Stimulated activated CD8-positive, alpha-beta memory T cell treated with anti-CD3 and anti-CD28 coated beads, Interleukin-12 subunit alpha, Interleukin-12 subunit beta, amount 100 ng/mL, for 24 hours (primary cell): ENCODE measurements around the gene PALLD.

Experiments used
- DNase-seq: peaks from one replicate; pipeline ENCODE4 v3.0.0-alpha.2; 2020; ENCODE audit errors: extremely low read depth

PALLD gene

DNA sequence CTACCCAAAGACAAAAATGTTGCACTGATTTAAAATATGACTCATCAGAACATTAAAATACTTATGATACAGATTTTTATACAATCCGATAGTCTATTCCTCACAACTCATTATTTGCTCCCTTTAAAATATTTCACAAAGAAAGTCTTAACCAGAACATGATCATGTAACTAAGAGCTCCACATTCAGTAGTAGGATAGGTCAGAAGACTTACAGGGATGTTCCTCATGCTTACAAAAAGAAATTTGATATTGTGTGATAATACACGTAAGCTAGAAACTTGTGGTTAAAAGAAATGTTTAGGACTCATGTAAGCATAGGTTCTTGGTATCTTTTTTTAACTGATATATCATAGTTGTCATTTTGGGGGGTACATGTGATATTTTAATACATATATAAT lies 235.9 kb downstream of the PALLD start:
- no peak for DNase-seq

DNA sequence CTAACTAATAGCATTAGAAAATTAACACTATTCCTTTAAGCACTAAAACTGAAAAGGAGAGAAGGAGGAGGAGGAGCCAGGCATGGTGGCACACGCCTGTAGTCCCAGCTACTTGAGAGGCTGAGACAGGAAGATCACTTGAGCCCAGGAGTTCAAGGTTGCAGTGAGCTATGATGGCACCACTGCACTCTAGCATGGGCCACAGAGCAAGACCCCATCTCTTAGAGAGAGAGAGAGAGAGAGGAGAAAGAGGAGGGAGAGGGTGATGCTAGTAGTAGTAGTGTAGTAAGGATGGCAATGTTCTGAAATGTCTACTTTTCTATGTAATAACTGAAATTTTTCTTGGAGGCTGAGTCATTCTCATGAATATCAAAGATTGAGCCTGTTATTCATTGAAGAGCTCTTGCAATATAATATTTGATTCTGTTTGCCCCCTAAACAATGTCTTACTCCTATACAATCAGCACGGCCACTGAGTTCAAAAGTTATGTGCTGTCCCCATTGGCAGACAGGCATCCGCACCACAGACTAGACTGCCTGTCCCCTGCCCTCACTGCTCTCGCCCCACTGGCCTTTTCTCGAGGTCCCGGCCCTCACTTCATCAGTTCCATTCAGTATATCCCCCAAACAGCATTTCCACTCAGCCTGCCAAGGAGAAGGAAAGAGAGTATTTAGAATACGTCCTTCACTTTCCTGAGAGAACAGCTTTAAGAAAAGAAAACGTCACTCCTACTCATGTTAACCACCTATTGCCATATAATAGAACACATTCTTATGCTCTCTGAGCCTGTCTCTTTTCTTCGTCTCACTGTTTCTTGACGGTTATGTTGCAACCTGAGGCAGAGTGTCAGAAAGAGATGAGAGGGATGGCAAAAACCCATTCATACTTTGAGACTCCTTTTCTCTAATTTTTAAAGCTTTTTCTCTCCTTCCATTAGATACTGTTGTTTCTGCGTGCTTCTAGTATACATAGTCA lies 238.1 kb downstream of the PALLD start:
- no peak for DNase-seq

GRCh38 chr4:168735735-168736134 lies 238.9 kb downstream of the PALLD start:
- no peak for DNase-seq

GRCh38 chr4:168736860-168737805 lies 240.3 kb downstream of the PALLD start:
- DNase-seq: no peak

DNA sequence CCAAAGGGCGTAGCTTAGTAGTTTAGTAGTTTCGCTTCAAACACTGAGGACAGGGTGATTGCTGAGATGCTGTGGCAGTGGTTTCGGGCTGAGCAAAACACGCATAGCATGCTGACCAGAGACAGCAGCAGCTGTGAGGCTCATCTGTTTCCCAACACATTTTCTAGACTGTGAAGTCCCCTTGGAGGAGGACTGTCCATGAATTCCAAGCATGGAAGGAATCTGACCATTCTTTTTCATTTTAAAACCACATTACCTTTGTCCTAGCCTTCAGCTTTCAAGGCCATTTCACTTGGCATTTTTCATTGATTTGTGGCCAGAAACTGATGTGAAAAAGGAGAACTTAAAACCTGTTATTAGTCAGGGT lies 240.9 kb downstream of the PALLD start:
- DNase-seq: no peak

DNA sequence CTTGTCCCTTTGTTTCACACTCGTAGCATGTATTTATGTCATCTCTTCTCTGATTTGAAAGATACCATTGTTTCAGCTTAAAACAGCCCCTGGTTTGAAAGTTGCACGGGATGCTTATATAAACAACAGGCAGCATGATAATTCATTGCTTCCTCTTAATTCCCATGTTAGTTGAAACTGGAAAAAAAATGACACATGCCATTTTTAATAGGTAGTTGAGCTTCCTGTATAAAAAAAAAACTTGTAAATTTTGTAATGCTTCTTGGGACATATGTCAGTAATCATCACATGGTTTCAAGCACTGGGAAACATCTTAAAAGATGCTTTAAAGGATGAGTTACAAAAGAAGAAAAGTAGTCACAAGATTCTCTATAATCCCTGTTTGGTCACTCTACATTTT lies 243.0 kb downstream of the PALLD start:
- no peak for DNase-seq

- DNase-seq: no peak
These were observed 243.8 kb downstream of the PALLD start for GRCh38 chr4:168740691-168741090.

DNA sequence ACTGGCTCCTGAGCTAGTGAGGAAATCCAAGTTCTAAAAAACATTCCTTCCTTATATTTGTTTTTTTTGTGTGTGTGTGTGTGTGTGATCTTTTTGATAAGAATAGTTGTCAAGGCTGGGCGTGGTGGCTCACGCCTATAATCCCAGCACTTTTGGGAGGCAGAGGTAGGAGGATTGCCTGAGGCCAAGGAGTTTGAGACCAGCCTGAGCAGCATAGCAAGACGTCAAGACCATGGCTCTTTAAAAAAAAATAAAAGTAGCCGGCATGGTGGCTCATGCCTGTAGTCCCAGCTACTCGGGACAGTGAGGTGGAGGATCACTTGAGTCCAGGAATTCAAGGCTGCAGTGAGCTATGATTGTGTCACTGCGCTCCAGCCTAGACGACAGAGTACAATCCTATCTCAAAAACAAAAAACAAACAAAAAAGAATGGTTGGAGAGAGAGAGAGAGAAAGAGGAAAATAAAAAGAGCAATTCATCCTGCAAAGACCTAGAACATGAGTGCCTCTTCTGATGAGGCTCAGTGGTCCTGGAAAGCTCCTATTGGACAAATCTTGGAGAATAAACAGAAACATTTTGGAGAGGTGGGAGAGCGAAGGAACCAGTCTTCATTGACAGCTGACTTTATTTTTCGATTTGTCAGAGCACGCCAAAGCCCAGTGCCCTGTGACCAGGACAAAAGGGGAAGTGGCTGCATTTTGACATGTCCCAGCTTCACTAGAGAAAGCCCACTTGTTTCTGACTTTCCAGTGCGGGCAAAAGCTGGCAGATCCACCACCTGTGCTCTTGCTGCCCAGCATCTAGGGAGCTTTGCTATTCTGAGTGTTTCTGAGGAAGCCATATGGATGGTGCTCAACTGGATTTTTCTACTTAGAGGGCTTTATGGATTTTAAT lies 244.7 kb downstream of the PALLD start:
- no peak for DNase-seq

DNA sequence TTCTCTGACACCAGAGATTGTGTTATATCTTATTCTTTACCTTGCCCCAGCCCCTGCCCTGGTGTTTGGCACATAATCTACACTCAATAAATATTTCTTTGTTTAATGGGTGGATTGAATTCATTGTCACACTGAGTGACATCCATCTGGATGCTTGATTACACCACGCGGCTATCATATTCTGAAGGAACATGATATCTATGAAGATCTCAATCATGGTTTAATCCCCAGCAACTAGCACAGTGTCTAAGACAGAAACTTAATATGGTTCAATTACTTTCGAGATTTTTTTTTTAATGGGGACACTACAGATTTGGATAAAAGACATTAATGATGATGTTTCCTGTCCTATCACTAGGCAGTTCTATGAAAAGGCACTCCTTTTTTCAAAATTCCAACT lies 246.3 kb downstream of the PALLD start:
- DNase-seq: no peak

DNA sequence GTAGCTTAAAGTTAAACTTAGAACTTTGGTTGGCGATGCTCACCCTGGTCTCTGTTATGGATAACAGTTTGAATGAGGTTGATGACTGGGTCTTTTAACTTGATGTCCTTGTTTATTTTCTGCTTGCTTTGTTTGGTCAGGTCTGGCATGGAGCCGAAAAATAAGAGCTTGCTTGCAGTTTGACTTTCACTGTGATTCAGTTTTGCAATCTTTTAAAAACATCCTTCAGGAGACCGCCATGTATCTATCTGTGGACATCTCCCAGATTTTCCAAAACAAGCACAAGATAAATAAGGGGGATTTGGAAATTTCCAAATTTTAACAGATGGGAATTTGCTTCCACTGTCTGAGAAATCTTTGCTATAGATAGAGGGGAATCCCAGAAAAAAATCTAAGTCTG lies 246.7 kb downstream of the PALLD start:
- DNase-seq: no peak

DNA sequence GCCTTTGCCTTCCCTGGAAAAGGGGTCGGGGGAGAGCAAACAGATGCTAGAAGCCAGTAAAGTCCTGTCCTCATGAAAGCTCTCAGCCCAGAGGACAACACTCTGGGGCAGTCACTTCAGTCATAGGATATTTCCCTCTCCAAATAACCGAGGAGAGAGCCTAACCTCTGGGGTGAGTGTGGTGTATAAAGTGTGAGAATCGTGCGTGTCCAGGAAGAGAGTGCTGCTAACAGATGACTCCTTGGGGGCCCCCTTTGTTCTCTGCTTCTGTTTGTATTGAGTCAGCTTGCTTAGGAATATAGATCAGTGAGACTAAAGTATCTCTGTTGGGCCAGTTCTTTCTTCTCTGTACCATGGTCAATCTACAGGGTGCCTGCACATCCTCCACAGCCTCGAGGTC lies 247.2 kb downstream of the PALLD start:
- DNase-seq: no peak

- DNase-seq: no peak
These were observed 252.0 kb downstream of the PALLD start for GRCh38 chr4:168748807-168749206.

- no peak for DNase-seq
These were observed 254.7 kb downstream of the PALLD start for GRCh38 chr4:168751263-168752225.

GRCh38 chr4:168755598-168756477 lies 259.0 kb downstream of the PALLD start:
- no peak for DNase-seq

DNA sequence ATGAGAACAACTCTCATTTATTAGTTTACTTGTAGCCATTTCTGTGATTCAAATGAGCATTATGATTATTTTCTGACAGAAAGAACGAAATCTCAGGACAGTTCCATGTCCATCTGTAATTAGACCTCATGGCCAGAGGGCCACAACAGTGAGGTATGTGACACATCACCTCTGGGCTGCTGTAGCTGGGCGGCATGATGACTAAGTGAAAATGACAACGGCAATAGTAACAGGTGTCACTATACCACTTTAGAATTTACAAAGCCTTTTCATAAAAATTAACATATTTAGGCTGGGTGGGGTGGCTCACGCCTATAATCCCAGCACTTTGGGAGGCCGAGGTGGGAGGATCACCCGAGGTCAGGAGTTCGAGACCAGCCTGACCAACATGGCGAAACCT lies 260.6 kb downstream of the PALLD start:
- DNase-seq: no peak

GRCh38 chr4:168758351-168758876 lies 261.6 kb downstream of the PALLD start:
- DNase-seq: no peak

DNA sequence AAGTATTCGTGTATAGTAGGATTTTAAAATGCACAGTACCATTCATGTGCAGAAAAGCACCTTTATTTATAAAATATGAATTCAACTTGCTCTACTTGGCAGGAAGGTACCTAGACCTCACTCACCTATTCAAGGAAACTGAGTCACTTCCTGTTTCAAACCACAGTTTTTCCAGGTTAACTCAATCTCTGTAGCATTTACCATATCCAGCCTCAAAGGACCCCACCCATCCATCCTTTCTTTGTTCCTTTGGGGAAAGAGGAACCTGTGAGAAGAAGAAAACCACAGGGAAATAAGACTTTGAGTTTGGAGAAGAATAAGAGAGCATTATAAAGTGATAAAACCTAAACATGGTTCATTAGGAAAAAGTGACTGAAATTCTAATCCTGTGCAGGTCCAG lies 262.5 kb downstream of the PALLD start:
- no peak for DNase-seq

DNA sequence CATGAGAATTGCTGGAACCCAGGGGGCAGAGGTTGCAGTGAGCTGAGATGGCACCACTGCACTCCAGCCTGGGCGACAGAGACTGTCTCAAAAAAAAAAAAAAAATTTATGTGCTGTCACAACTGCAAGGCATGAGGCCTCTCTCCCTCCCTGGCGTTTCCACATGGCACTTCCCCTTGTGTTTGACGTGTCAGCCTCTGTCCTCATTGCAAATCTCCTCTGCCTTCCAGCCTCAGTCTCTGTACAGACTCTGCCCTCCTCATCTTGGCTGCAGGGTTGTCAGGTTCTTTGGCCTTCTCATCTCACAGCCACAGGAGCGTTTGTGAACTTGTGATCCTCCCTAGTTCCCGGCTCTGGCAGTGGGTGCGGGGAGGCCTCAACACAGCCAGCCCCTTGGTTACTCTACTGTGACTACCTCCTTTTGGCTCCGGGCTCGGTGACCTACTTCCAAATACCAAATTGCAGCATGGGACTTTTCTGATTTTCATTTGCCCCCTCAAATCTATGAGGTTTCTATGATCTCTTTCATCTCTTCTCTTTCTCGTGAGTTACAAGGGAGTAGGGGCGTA lies 263.2 kb downstream of the PALLD start:
- no peak for DNase-seq

DNA sequence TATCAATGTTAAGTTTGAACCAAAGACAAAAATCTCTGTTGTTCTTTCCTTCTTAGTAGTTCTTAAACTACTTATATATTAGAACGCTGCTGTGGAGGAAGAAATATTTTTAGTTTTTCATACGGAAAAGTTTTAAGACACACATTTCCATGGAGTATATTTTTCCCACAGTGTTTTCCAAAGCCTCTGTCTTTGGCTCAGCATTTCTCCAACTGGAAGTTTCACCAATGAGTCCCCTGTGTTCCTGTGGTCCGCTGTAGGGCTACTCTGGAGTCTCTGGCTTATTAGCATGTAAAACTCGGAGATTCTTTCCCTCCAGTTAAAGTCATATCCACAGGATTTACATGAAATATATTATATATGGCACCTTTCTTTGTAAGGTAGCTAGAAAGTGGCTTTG lies 264.2 kb downstream of the PALLD start:
- no peak for DNase-seq
